ENCODE data around the gene DEPDC7. TPM values are rescaled to one million over a fixed set of nuclear protein-coding genes. Genes with fewer than 3 reads are reported as not detected.
A peak's percentile ranks its signal among the peaks of the same experiment; 100 is the strongest.
"Not testable (repeated sequence)": the region's sequence is repeated elsewhere in the genome, so short reads cannot be mapped to it uniquely, and the experiment has no call there.

Gene DEPDC7
- total RNA-seq, 1 experiment from 2014 or later: 5.6 TPM

GRCh38 chr11:33039274-33040032, 23.8 kb downstream of the DEPDC7 start, which contains the start of gene TCP11L1:
Gene TCP11L1 (plus strand): TSS chr11:33039572. CDS start chr11:33043774, 4,202 bp downstream.
- Histone ChIP-seq H3K4me3 (ENCODE audit: insufficient read depth, low read depth, low read length) (peak within 1 kb of the TSS; percentile 85), H3K36me3 (replicated peaks; ENCODE audit: control insufficient read depth, insufficient read depth, low read length) (peaks cover 4% of the 10 kb centered on the region), H3K27me3 (ENCODE audit: control insufficient read depth, insufficient read depth, low read length) (no peaks in the 10 kb centered on the region; the same call in 1 of the 2 replicates)
- DNase-seq: peak; percentile 92

- Histone ChIP-seq H3K27me3 (ENCODE audit: control insufficient read depth, insufficient read depth, low read length) (no peaks in the 10 kb centered on the region; the same call in 1 of the 2 replicates), H3K4me3 (ENCODE audit: insufficient read depth, low read depth, low read length) (peak overlapping the region; percentile 85), H3K36me3 (replicated peaks; ENCODE audit: control insufficient read depth, insufficient read depth, low read length) (peaks cover 4% of the 10 kb centered on the region)
- DNase-seq: no peak
Observed at GRCh38 chr11:33040033-33040861, 24.6 kb downstream of the DEPDC7 start.

GRCh38 chr11:33040862-33041453, 25.3 kb downstream of the DEPDC7 start:
- Histone ChIP-seq H3K27me3 (ENCODE audit: control insufficient read depth, insufficient read depth, low read length) (no peaks in the 10 kb centered on the region; the same call in 1 of the 2 replicates), H3K36me3 (replicated peaks; ENCODE audit: control insufficient read depth, insufficient read depth, low read length) (peaks cover 5% of the 10 kb centered on the region), H3K4me3 (ENCODE audit: insufficient read depth, low read depth, low read length) (no peak overlapping the region; the same call in 1 of the 2 replicates)
- no peak for DNase-seq

- no peak overlapping the region for H3K4me3 ChIP-seq (ENCODE audit: insufficient read depth, low read depth, low read length)
- peaks cover 7% of the 10 kb centered on the region for H3K36me3 ChIP-seq (replicated peaks; ENCODE audit: control insufficient read depth, insufficient read depth, low read length)
- no peak for DNase-seq
- no peaks in the 10 kb centered on the region; the same call in 1 of the 2 replicates for H3K27me3 ChIP-seq (ENCODE audit: control insufficient read depth, insufficient read depth, low read length)
Observed at GRCh38 chr11:33043221-33043830, 27.6 kb downstream of the DEPDC7 start.

GRCh38 chr11:33044285-33044756, 28.6 kb downstream of the DEPDC7 start:
- DNase-seq: no peak

GRCh38 chr11:33045551-33046255, 30.0 kb downstream of the DEPDC7 start:
- DNase-seq: no peak
- H3K36me3 ChIP-seq (replicated peaks; ENCODE audit: control insufficient read depth, insufficient read depth, low read length): peaks cover 7% of the 10 kb centered on the region
- no peaks in the 10 kb centered on the region for H3K27me3 ChIP-seq (ENCODE audit: control insufficient read depth, insufficient read depth, low read length)
- no peak overlapping the region for H3K4me3 ChIP-seq (ENCODE audit: insufficient read depth, low read depth, low read length)

More at GRCh38 chr11:33044285-33044756, 28.6 kb downstream of the DEPDC7 start:
- Histone ChIP-seq H3K27me3 (ENCODE audit: control insufficient read depth, insufficient read depth, low read length) (no peaks in the 10 kb centered on the region; the same call in 1 of the 2 replicates), H3K36me3 (replicated peaks; ENCODE audit: control insufficient read depth, insufficient read depth, low read length) (peaks cover 7% of the 10 kb centered on the region), H3K4me3 (ENCODE audit: insufficient read depth, low read depth, low read length) (no peak overlapping the region)

GRCh38 chr11:33048701-33049100, 33.0 kb downstream of the DEPDC7 start:
- DNase-seq; H3K27me3 ChIP-seq (ENCODE audit: control insufficient read depth, insufficient read depth, low read length); H3K4me3 ChIP-seq (ENCODE audit: insufficient read depth, low read depth, low read length); H3K36me3 ChIP-seq (replicated peaks; ENCODE audit: control insufficient read depth, insufficient read depth, low read length): not testable (repeated sequence)

GRCh38 chr11:33049565-33050408, 34.1 kb downstream of the DEPDC7 start:
- not testable (repeated sequence) for DNase-seq; H3K4me3 ChIP-seq (ENCODE audit: insufficient read depth, low read depth, low read length); H3K36me3 ChIP-seq (replicated peaks; ENCODE audit: control insufficient read depth, insufficient read depth, low read length); H3K27me3 ChIP-seq (ENCODE audit: control insufficient read depth, insufficient read depth, low read length)

GRCh38 chr11:33052231-33052630, 36.6 kb downstream of the DEPDC7 start:
- no peaks in the 10 kb centered on the region for H3K27me3 ChIP-seq (ENCODE audit: control insufficient read depth, insufficient read depth, low read length)
- no peak for DNase-seq

GRCh38 chr11:33055375-33055774, 39.7 kb downstream of the DEPDC7 start:
- no peak for DNase-seq

More at GRCh38 chr11:33052231-33052630, 36.6 kb downstream of the DEPDC7 start:
- Histone ChIP-seq H3K4me3 (ENCODE audit: insufficient read depth, low read depth, low read length) (no peak overlapping the region), H3K36me3 (replicated peaks; ENCODE audit: control insufficient read depth, insufficient read depth, low read length) (no peaks in the 10 kb centered on the region)

GRCh38 chr11:33057284-33057683, 41.6 kb downstream of the DEPDC7 start:
- peaks cover 1% of the 10 kb centered on the region for H3K36me3 ChIP-seq (replicated peaks; ENCODE audit: control insufficient read depth, insufficient read depth, low read length)
- H3K27me3 ChIP-seq (ENCODE audit: control insufficient read depth, insufficient read depth, low read length): no peaks in the 10 kb centered on the region
- DNase-seq: no peak
- no peak overlapping the region for H3K4me3 ChIP-seq (ENCODE audit: insufficient read depth, low read depth, low read length)

More at GRCh38 chr11:33055375-33055774, 39.7 kb downstream of the DEPDC7 start:
- no peak overlapping the region for H3K4me3 ChIP-seq (ENCODE audit: insufficient read depth, low read depth, low read length)
- H3K36me3 ChIP-seq (replicated peaks; ENCODE audit: control insufficient read depth, insufficient read depth, low read length): peaks cover 1% of the 10 kb centered on the region
- no peaks in the 10 kb centered on the region for H3K27me3 ChIP-seq (ENCODE audit: control insufficient read depth, insufficient read depth, low read length)

- Histone ChIP-seq H3K4me3 (ENCODE audit: insufficient read depth, low read depth, low read length) (no peak overlapping the region), H3K27me3 (ENCODE audit: control insufficient read depth, insufficient read depth, low read length) (no peaks in the 10 kb centered on the region), H3K36me3 (replicated peaks; ENCODE audit: control insufficient read depth, insufficient read depth, low read length) (peaks cover 1% of the 10 kb centered on the region)
- DNase-seq: no peak
Observed at GRCh38 chr11:33059331-33060007, 43.8 kb downstream of the DEPDC7 start.

Measured in H7 (cell line).